Right ventricle myocardium superior (tissue), 1 donor: Measurements from ENCODE around the gene HOXD8. TPM values are rescaled to one million over a fixed set of nuclear protein-coding genes. Genes with fewer than 3 reads are reported as not detected.

Experiments used
- ATAC-seq: fragments of 200-7000 bp; cut with Tn5 transposase; one replicate; pipeline ENCODE4 v1.9.1; 2020; ENCODE audit warnings: mild to moderate bottlenecking; ENCODE audit not compliant: poor library complexity
- DNase-seq: peaks from one replicate; pipeline ENCODE4 v3.0.0-alpha.2; 2020
- intact Hi-C: fragments of 100-400 bp; cut with DNase I; formaldehyde crosslinking; loops from one replicate; pipeline ENCODE4 v1.11.2; 2022
- total RNA-seq: library from RNA; stranded (reverse); fragmentation: NEBNext Ultra II Directional; extraction: Animal tissue kit (Norgen Biotek cat#: 25700); gene quantifications from one replicate; pipeline ENCODE4 v1.2.1, GENCODE V29; 2021
- donor health status: DM: no; HTN: yes; CAD: no; lungs with severe emphysema.

HOXD8 gene
- total RNA-seq, 1 donor from 2014 or later: 0.32 TPM

DNA sequence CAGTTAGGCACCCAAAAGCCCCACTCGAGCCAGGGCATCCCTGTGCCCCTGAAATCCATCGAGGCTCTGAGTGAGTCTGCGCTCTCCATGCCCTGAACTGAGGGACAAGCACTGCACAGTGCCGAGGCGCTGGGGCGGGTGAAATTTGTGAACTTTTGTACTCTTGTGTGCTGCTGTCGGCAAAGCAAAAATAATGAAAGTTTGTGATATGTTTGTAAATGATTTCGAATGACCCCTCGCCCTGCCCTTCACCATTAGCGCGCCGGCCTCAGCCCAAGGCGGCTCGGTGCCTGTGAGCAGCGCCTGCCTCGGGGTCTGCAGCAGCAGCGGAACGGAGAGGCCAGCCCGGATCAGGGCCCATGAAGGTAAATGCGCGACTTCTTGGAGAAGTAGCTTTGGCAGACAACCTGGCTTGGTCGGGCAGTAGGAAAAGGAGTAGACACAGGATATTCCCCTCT is 20.0 kb downstream of the HOXD8 start:
- DNase-seq: no peak
- ATAC-seq: no peak
- intact Hi-C loops: no loop called here

GRCh38 chr2:176149939-176150583 is 20.6 kb downstream of the HOXD8 start:
- intact Hi-C loops: no loop called here
- DNase-seq (no peak), ATAC-seq (no peak)

- ATAC-seq (no peak), DNase-seq (no peak)
- intact Hi-C loops: no loop called here
These were observed 21.3 kb downstream of the HOXD8 start for GRCh38 chr2:176150584-176151441.

GRCh38 chr2:176151442-176152287 is 22.2 kb downstream of the HOXD8 start, which contains the start of gene HOXD4:
HOXD4 (plus strand) TSS chr2:176151550; CDS start chr2:176151634, 84 bp downstream.
- DNase-seq: no peak
- intact Hi-C loops: no loop called here
- ATAC-seq: no peak

- ATAC-seq: no peak
- DNase-seq: no peak
- intact Hi-C loops: no loop called here
These were observed 23.1 kb downstream of the HOXD8 start for GRCh38 chr2:176152350-176153181.

DNA sequence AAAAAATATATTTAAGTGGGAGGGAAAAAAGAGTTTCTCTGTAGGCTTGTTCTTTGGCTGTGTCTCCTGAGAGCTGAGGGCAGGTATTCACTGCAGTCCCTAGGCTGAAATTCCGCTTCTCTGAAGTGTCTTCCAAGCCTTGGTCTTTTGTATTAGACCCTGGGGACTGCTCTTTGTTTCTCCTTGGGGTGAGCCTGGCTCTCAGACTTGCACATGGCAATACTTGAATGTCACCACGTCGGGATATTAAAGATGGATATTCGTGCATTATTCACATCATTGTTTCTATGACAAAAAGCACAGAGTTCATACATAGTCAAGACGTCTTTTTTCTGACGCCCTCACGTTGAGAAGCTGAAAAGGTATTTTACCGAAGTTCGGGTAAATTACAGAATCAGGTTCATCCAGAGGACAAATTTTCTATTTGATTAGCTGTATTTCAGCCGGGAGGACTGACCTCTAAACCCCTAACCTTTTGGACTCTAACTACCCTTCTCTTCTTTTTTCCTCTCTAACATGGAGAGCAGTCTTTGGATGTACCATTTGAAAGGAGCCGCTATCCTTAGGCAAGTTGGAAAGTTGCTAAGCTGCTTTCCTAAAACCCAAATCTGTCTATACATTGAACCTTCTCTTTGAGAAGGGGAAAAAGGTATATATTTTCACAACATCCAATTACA is 25.2 kb downstream of the HOXD8 start:
- ATAC-seq (no peak), DNase-seq (no peak)
- intact Hi-C loops: no loop called here

DNA sequence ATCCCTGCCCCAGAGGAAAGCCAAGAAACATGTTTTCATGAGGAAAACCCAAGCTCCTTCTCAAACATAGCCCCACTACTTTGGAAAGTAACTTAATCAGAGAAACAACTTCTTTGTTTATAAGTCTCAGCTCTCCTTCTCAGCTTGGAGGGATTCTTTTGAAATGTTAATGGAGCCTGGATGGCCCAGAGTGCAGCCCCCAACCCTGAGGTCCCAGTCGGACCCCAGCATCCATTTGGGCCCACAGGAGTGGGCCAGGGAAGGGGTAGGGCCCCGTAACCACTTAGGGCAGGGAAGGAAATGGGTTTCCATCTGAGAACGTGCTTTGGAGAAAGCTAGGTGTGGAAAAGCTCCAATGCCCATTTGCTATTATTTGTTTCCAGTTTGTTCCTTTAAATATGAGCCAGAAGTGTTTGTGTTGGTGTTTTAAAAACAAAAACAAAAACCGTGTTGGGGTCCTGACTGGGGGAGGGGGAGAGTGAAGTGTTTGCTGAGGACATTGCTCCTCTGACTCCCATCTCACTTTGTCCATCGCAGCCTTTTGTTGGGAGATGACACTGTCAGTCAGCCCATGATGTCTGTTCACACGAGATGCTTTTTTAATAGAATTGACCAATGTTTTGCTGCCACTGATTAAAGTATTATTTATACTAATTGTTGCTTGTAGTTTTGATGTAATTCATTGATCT is 26.0 kb downstream of the HOXD8 start:
- intact Hi-C loops: no loop called here

GRCh38 chr2:176156301-176156806 is 26.8 kb downstream of the HOXD8 start:
- intact Hi-C loops: no loop called here
- ATAC-seq (no peak), DNase-seq (no peak)

More for the DNA sequence above, 26.0 kb downstream of the HOXD8 start:
- ATAC-seq (no peak), DNase-seq (no peak)

DNA sequence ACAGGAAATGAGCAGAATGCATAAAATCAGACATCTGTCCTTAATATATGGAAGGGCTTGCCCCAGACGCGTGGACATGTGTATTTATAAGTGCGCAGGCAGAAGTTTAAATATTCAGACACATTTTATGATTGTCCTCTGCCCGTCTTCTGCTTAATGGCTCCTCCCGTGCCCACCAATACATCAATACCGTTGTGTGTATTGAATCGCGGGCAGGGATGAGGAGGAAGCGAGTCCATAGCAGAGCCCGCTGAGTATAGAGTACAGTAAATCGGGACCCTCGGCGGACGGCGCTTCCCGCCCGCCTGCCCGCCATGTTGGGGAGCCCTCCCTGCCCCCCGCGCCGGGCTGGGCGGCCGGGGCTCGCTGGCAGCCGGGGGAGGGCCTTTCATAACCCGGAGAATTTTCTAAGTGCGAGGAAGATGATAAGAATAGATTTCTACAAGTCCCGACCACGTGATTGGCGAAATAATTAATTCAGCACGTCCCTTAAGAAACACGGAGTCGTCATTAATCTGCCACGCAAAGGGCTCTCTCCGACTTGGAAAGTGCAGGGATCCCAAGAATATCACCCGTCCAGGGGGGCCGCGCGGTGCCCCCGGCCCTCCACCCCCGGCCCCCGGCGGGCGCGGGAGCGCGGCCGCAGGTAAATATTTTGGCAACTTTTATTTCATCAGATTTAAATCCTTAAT is 27.4 kb downstream of the HOXD8 start, which contains the start of gene HOXD3:
Gene HOXD3 (plus strand): TSS at position 501 of the 692 bp plus-strand sequence. CDS start 11,808 bp downstream, outside the sequence.
- intact Hi-C loops: no loop called here
- no peak for DNase-seq
- ATAC-seq: no peak

GRCh38 chr2:176157499-176158185 is 28.1 kb downstream of the HOXD8 start:
- DNase-seq (no peak), ATAC-seq (no peak)
- intact Hi-C loops: no loop called here

DNA sequence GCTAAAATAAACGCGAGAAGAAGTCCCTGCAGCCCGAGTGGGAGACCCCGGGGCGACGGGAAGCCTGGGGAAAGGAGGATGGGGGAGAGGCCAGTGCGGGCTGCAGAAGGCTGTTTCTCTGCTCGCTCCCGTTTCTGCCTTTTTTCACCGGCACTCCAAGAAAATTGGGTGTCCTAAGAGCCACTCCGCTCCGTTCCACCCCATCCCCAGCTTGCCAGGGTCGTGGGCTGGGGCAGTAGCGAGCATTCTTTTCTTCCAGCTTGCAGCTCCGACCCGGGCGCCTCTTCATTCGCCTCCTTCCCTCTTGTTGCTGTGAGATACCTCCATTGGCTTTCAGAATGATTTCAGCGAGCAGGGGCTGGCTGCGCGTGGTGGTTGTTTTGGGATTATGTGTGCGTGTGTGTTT is 28.7 kb downstream of the HOXD8 start:
- ATAC-seq: no peak
- intact Hi-C loops: no loop called here
- DNase-seq: no peak

DNA sequence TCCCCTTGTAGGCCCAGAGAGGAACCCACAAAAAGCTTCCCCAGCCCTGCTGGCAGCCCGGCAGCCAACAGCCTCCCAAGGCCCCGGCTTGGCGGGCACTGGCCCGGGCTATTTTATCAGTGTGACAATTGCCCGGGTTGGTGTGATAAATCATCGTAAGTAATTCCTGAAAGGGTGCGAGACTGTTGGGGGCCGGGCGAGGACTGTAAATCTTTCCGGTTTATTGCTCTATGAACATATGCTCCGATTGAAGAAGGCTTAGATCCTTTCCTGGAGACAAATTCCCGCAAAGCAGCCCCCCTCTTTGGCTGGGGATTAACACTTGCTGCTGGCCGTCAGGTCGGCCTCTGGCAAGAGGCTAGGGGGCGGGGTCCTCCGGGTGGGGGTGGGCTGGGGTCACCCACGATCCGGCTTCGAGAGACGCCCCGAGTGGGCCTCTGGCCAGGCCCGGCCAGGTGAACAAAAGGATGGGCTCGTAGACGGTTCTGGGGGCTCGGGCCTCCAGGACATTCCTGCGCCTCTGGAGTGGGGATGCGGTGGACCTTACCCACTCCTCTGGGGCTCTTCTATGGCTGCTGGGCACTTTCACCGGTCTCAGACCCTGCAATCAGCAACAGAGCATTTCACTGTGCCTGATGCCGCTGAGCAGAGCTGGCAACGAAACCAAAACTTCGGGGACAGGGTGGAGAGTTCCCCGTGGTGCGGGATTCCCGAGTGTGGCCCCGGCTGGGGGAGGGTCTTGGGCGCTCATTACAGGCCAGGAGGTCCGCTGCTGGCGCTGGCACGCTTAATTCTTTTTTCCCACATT is 29.6 kb downstream of the HOXD8 start:
- ATAC-seq: no peak
- DNase-seq: no peak
- intact Hi-C loops: no loop called here

DNA sequence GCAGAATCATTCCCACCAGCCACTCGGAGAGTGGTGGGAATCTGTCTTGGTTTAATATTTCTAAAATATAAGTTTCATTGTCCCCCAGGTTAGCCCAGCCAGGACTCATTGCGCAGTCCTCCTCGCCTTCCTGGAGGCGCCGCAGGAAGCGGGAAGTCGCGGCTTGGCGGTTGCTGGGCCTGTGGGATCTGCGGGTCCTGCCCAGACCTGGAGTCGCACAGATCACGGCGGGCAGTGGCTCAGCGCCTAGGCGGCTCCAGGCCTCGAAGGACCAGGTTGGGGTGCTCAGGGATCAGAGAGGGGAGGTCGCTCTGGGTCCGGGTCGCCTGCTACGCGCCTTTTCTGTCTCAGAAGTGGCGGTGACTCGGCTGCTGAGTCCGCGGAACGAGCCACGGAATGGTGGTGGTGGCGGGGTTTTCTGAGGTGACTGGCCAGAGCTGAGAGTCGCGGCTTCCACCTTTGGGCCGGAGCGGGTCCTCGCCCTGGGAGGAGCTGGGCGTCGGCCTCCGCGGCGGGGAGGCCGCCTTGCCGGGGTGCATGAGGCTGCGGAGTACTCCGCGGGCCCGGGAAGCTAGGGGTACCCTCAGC is 30.3 kb downstream of the HOXD8 start:
- intact Hi-C loops: no loop called here
- DNase-seq: no peak
- no peak for ATAC-seq

DNA sequence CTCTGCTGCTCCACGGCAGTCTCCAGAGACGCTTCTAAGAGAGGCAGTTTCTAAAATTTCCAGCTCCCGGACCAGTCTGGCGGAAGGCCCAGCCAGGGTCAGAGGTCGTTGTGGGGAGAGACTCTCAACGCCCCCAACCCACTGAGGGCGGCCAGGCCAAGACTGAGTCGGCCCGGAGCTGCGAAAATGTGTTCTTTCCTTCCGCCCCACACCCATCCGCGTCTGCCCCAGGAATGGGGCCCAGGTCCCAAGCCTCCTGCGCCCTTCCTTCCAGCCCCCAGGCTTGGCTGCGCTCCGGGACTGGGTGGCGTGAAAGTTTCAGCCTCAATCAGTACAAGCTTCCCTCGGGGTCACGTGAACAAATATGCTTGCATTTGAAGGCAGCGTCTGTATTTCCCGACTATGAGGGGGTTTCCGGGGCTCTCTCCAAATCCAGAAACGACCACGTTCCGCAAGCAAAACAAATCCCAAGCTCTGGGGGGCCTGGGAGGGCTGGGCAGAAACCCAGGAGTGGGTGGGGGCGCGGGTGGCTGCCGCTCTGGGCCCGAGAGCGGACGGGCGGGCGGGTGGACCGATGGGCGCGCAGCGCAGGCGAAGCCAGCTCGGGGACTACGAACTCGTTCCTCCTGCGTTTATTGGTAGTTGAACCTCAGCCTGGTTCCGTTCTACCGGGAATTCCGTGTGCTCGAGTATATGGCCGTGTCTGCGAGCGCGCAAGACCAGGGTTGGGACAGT is 30.9 kb downstream of the HOXD8 start:
- ATAC-seq: no peak
- intact Hi-C loops: no loop called here

More for the DNA sequence above, 30.9 kb downstream of the HOXD8 start:
- DNase-seq: no peak
